ENCODE results near the gene WFIKKN1.

WFIKKN1 gene

DNA sequence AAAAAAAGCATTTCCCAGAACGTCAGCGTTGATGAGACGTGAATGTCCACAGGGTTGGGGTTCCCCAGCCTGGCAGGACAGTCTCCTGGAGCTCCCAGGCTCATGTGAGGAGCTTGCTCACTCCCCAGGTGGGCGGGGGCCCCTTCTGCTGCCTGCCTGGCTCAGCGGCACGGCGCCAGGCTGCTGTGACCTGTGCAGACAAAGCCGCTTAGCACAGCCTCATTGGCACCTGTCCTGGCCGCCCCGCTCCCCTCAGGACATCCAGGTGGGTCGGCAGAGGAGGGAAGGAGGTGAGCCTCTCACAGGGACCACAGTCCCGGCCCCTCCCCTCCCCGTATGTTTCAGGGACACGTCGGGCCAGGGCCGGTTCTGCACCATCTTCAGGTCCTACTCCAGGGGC is 12.9 kb upstream of the WFIKKN1 start:
- Histone ChIP-seq H3K36me3 (ENCODE audit: control insufficient read depth in 1 of 2, insufficient read depth in 2 of 2, low read length in 2 of 2) (peaks cover 13 to 15% of the 10 kb centered on the region in 2 experiments), H3K4me3 (ENCODE audit: low read depth, low read length) (no peak overlapping the region), H3K18ac (ENCODE audit: low read length) (no peak overlapping the region), H3K9ac (ENCODE audit: low read length) (no peak overlapping the region), H3K9me3 (ENCODE audit: insufficient read depth, low read depth, low read length) (peaks cover 5% of the 10 kb centered on the region), H2AK5ac (ENCODE audit: low read length) (no peak overlapping the region), H3K4ac (ENCODE audit: low read depth, low read length) (no peak overlapping the region), H4K91ac (ENCODE audit: low read depth, low read length) (no peak overlapping the region), H4K8ac (ENCODE audit: low read depth, low read length) (no peak overlapping the region), H3K4me1 (ENCODE audit: control insufficient read depth in 1 of 2, insufficient read depth in 2 of 2, low read length in 2 of 2) (peaks cover 5 to 6% of the 10 kb centered on the region in 2 experiments), H3K4me2 (ENCODE audit: low read length) (no peak overlapping the region), H3K27me3 (ENCODE audit: insufficient read depth, low read length) (no peaks in the 10 kb centered on the region), H2BK12ac (ENCODE audit: low read length) (no peak overlapping the region), H3K79me2 (ENCODE audit: control insufficient read depth, insufficient read depth, low read length, poor library complexity) (no peaks in the 10 kb centered on the region), H3K23ac (ENCODE audit: low read length) (no peak overlapping the region), H2AFZ (ENCODE audit: insufficient read depth, low read length, poor library complexity) (no peak overlapping the region), H3K14ac (ENCODE audit: low read length) (no peak overlapping the region), H3K27ac (ENCODE audit: low read depth, low read length) (no peak overlapping the region), H4K12ac (ENCODE audit: low read depth, low read length) (no peak overlapping the region), H3K79me1 (ENCODE audit: low read length) (peaks cover 4% of the 10 kb centered on the region), H2BK5ac (ENCODE audit: low read depth, low read length, poor library complexity) (no peak overlapping the region), H2BK120ac (ENCODE audit: insufficient read depth, low read length, poor library complexity) (no peak overlapping the region)
- no CpG with 5 or more reads among the region's 16 CpGs for WGBS (ENCODE audit: extremely low coverage, insufficient coverage, insufficient read length)
- DNase-seq, result no peak

DNA sequence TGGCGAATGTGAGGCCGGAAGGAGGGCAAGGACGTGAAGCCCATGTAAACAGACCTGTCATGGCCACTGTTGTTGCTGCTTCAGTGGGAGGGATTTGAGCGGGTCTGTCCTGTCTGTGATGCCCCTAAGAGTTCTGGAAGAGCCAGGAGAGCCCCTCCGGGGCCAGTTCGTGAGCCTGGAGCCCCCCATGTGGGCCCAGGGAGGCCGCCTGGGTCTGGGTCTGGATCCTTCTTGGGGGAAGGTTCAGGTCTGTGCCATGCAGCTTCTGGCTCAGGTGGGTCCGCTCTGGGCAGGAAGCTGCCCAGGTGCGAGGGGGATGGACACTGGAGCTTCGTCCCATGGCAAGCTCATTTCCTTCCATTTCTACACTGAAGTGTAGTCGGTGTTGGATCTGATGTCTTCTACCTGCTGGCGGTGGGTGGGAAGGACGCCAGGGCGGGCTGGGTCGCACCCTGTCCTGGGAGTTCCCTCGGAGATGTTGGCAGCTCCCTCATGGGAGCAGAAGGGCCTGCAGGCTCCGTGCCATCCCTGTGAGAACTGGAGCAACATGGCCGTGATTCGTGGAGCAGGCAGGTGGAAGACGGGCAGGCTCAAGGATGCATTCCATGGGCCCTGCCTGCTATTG is 11.2 kb upstream of the WFIKKN1 start:
- no peak overlapping the region for H2BK120ac ChIP-seq (ENCODE audit: insufficient read depth, low read length, poor library complexity)
- H3K9ac ChIP-seq (ENCODE audit: low read length), result no peak overlapping the region
- H4K12ac ChIP-seq (ENCODE audit: low read depth, low read length), result no peak overlapping the region
- H3K79me2 ChIP-seq (ENCODE audit: control insufficient read depth, insufficient read depth, low read length, poor library complexity), result no peaks in the 10 kb centered on the region
- no peak overlapping the region for H3K4me2 ChIP-seq (ENCODE audit: low read length)
- H3K4ac ChIP-seq (ENCODE audit: low read depth, low read length), result no peak overlapping the region
- H3K27ac ChIP-seq (ENCODE audit: low read depth, low read length), result no peak overlapping the region
- no peak overlapping the region for H3K18ac ChIP-seq (ENCODE audit: low read length)
- no peak overlapping the region for H2BK5ac ChIP-seq (ENCODE audit: low read depth, low read length, poor library complexity)
- H2AK5ac ChIP-seq (ENCODE audit: low read length), result no peak overlapping the region
- DNase-seq, result no peak
- no peak overlapping the region for H2BK12ac ChIP-seq (ENCODE audit: low read length)
- H4K8ac ChIP-seq (ENCODE audit: low read depth, low read length), result no peak overlapping the region
- H3K14ac ChIP-seq (ENCODE audit: low read length), result no peak overlapping the region
- H3K79me1 ChIP-seq (ENCODE audit: low read length), result peaks cover 4% of the 10 kb centered on the region
- H3K23ac ChIP-seq (ENCODE audit: low read length), result no peak overlapping the region
- H3K36me3 ChIP-seq (ENCODE audit: control insufficient read depth in 1 of 2, insufficient read depth in 2 of 2, low read length in 2 of 2), result peaks cover 10 to 12% of the 10 kb centered on the region in 2 experiments
- H3K9me3 ChIP-seq (ENCODE audit: insufficient read depth, low read depth, low read length), result no peaks in the 10 kb centered on the region
- H3K27me3 ChIP-seq (ENCODE audit: insufficient read depth, low read length), result no peaks in the 10 kb centered on the region
- no peak overlapping the region for H4K91ac ChIP-seq (ENCODE audit: low read depth, low read length)
- no peak overlapping the region for H3K4me3 ChIP-seq (ENCODE audit: low read depth, low read length)
- no CpG with 5 or more reads among the region's 20 CpGs for WGBS (ENCODE audit: extremely low coverage, insufficient coverage, insufficient read length)
- H3K4me1 ChIP-seq (ENCODE audit: control insufficient read depth in 1 of 2, insufficient read depth in 2 of 2, low read length in 2 of 2), result peaks cover 13 to 15% of the 10 kb centered on the region in 2 experiments
- H2AFZ ChIP-seq (ENCODE audit: insufficient read depth, low read length, poor library complexity), result no peak overlapping the region

DNA sequence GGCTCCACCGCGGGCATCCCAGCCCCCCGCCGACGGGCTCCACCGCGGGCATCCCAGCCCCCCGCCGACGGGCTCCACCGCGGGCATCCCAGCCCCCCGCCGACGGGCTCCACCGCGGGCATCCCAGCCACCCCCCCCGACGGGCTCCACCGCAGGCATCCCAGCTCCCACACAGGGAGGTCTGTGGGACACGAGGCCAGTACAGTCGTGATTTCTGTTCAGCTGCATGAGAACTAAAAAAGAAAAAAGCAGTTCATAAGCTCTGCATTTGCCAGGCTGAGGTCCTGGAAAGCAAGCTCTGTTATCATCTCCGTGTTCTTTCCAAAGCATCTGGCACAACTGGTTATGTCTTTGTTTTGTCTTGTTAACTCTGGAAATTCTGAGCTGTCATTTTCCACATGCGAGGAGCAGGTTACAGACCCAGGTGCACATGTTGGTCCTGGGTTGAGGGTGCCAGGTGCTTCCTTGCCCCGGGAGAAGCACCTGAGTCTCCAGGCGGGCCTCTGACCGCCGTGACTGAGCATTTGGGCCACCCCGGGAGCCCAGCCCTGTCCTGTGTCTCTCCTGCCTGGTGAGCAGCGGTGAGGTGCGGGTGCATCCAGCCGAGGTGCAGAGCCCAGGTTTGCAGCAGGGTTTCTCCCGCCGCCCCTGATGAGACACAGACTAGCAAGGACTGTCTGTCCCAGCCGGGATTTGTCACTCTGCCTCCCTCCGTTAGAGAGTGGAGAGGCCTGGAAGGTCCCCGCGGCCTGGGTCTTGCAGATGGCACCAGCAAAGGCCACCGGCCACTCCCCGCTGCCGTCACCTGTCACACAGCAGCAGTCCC is 9.9 kb upstream of the WFIKKN1 start:
- H3K4me2 ChIP-seq (ENCODE audit: low read length), result no peak overlapping the region
- no peak overlapping the region for H3K27ac ChIP-seq (ENCODE audit: low read depth, low read length)
- H2BK5ac ChIP-seq (ENCODE audit: low read depth, low read length, poor library complexity), result no peak overlapping the region
- H4K91ac ChIP-seq (ENCODE audit: low read depth, low read length), result no peak overlapping the region
- no peak overlapping the region for H2BK12ac ChIP-seq (ENCODE audit: low read length)
- H3K4me3 ChIP-seq (ENCODE audit: low read depth, low read length), result no peak overlapping the region
- H3K18ac ChIP-seq (ENCODE audit: low read length), result no peak overlapping the region
- no peaks in the 10 kb centered on the region for H3K27me3 ChIP-seq (ENCODE audit: insufficient read depth, low read length)
- H3K36me3 ChIP-seq (ENCODE audit: control insufficient read depth in 1 of 2, insufficient read depth in 2 of 2, low read length in 2 of 2), result peaks cover 14 to 18% of the 10 kb centered on the region in 2 experiments
- peaks cover 13 to 16% of the 10 kb centered on the region in 2 experiments for H3K4me1 ChIP-seq (ENCODE audit: control insufficient read depth in 1 of 2, insufficient read depth in 2 of 2, low read length in 2 of 2)
- no peak overlapping the region for H3K14ac ChIP-seq (ENCODE audit: low read length)
- peak in 1 of 2 donors; percentile 67 for DNase-seq
- H3K9ac ChIP-seq (ENCODE audit: low read length), result no peak overlapping the region
- no peak overlapping the region for H2AFZ ChIP-seq (ENCODE audit: insufficient read depth, low read length, poor library complexity)
- H3K9me3 ChIP-seq (ENCODE audit: insufficient read depth, low read depth, low read length), result no peaks in the 10 kb centered on the region
- no peak overlapping the region for H2BK120ac ChIP-seq (ENCODE audit: insufficient read depth, low read length, poor library complexity)
- H3K23ac ChIP-seq (ENCODE audit: low read length), result no peak overlapping the region
- no peak overlapping the region for H2AK5ac ChIP-seq (ENCODE audit: low read length)
- no CpG with 5 or more reads among the region's 41 CpGs for WGBS (ENCODE audit: extremely low coverage, insufficient coverage, insufficient read length)
- H3K4ac ChIP-seq (ENCODE audit: low read depth, low read length), result no peak overlapping the region
- no peak overlapping the region for H4K12ac ChIP-seq (ENCODE audit: low read depth, low read length)
- no peak overlapping the region for H4K8ac ChIP-seq (ENCODE audit: low read depth, low read length)
- H3K79me2 ChIP-seq (ENCODE audit: control insufficient read depth, insufficient read depth, low read length, poor library complexity), result no peaks in the 10 kb centered on the region
- peaks cover 4% of the 10 kb centered on the region for H3K79me1 ChIP-seq (ENCODE audit: low read length)

DNA sequence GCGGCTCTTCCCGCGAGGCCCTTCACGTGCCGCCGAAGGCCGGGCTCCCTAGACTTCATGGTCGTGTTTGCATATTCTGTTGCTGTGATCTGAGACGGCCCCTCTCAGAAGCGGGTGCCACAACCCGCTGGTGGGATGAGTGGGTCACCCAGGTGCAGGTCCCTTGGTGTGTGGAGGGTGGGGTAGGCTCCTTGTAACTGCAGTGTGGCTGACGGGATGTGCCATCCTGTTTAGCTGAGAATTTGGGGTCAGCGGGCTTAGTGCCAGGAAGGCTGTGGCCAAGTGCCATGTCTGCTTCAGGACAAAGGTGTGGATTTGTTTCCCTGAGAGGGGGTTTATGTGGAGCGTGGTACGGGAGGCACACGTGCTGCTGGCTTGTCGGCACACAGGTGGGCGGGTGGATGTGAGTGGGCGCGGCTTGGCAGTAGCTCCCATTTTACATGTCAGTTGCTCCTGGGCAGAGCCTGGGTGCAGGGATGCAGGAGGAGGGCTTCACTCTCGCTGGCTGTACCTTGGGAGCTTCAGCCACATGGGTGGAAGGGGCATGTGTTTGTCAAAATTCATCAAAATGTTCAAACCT is 9.2 kb upstream of the WFIKKN1 start:
- peaks cover 13 to 20% of the 10 kb centered on the region in 2 experiments for H3K4me1 ChIP-seq (ENCODE audit: control insufficient read depth in 1 of 2, insufficient read depth in 2 of 2, low read length in 2 of 2)
- no peak overlapping the region for H4K12ac ChIP-seq (ENCODE audit: low read depth, low read length)
- no peak overlapping the region for H4K8ac ChIP-seq (ENCODE audit: low read depth, low read length)
- H3K79me2 ChIP-seq (ENCODE audit: control insufficient read depth, insufficient read depth, low read length, poor library complexity), result no peaks in the 10 kb centered on the region
- no peak overlapping the region for H2BK120ac ChIP-seq (ENCODE audit: insufficient read depth, low read length, poor library complexity)
- no peak overlapping the region for H3K14ac ChIP-seq (ENCODE audit: low read length)
- H2BK5ac ChIP-seq (ENCODE audit: low read depth, low read length, poor library complexity), result no peak overlapping the region
- no peak overlapping the region for H3K23ac ChIP-seq (ENCODE audit: low read length)
- H3K4me3 ChIP-seq (ENCODE audit: low read depth, low read length), result no peak overlapping the region
- H2AK5ac ChIP-seq (ENCODE audit: low read length), result no peak overlapping the region
- no peaks in the 10 kb centered on the region for H3K27me3 ChIP-seq (ENCODE audit: insufficient read depth, low read length)
- H3K4ac ChIP-seq (ENCODE audit: low read depth, low read length), result no peak overlapping the region
- no peak overlapping the region for H3K18ac ChIP-seq (ENCODE audit: low read length)
- H3K4me2 ChIP-seq (ENCODE audit: low read length), result no peak overlapping the region
- H2BK12ac ChIP-seq (ENCODE audit: low read length), result no peak overlapping the region
- DNase-seq, result no peak
- no peak overlapping the region for H4K91ac ChIP-seq (ENCODE audit: low read depth, low read length)
- WGBS (ENCODE audit: extremely low coverage, insufficient coverage, insufficient read length), result no CpG with 5 or more reads among the region's 21 CpGs
- H3K36me3 ChIP-seq (ENCODE audit: control insufficient read depth in 1 of 2, insufficient read depth in 2 of 2, low read length in 2 of 2), result peaks cover 20 to 23% of the 10 kb centered on the region in 2 experiments
- H3K79me1 ChIP-seq (ENCODE audit: low read length), result peaks cover 4% of the 10 kb centered on the region
- H2AFZ ChIP-seq (ENCODE audit: insufficient read depth, low read length, poor library complexity), result no peak overlapping the region
- H3K9me3 ChIP-seq (ENCODE audit: insufficient read depth, low read depth, low read length), result peaks cover 3% of the 10 kb centered on the region
- H3K27ac ChIP-seq (ENCODE audit: low read depth, low read length), result no peak overlapping the region
- H3K9ac ChIP-seq (ENCODE audit: low read length), result no peak overlapping the region
